ENCODE measurements around the gene OR5H6.

- no peak for TF ChIP-seq CTCF (IDR thresholded peaks at IDR 0.05; ENCODE audit: low read length)
- TF ChIP-seq EZH2 (optimal IDR thresholded peaks at IDR 0.05; ENCODE audit: low read depth, low read length) = no peak
These were observed at the start of gene OR5H6 for GRCh38 chr3:98263944-98264343.
